ENCODE data around the gene IL7R.

DNA sequence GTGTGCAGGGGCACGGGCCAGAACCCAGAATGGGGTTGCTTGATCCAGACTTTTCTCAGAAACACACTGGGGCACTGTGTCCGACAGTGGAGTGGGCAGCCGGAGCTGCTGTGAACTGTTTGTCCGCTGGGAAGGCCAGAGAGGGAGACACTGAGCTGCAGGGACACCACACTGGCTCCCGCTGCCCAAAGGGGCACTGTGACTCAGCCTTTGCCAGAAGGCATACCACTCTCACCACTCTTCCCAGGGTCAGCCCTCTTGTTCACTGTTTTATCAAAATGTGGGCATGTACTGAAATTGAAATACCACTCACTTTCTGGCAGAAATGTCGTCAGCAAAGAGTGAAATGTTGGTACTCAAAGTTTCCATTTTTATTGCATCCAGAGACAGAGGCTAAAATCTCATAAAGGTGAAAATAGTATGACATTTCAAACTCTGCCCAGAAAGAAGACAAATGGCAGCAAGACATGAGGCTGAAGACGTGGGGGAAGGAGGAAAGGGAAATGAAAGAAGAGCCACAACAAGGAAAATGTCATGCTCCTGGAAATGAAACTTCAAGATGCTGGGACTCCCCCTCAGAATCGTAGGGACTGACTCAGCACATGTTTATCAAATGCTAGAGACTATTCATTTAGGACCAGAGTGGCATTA is 4.5 kb upstream of the IL7R start:
- TF ChIP-seq, protein P1, sequence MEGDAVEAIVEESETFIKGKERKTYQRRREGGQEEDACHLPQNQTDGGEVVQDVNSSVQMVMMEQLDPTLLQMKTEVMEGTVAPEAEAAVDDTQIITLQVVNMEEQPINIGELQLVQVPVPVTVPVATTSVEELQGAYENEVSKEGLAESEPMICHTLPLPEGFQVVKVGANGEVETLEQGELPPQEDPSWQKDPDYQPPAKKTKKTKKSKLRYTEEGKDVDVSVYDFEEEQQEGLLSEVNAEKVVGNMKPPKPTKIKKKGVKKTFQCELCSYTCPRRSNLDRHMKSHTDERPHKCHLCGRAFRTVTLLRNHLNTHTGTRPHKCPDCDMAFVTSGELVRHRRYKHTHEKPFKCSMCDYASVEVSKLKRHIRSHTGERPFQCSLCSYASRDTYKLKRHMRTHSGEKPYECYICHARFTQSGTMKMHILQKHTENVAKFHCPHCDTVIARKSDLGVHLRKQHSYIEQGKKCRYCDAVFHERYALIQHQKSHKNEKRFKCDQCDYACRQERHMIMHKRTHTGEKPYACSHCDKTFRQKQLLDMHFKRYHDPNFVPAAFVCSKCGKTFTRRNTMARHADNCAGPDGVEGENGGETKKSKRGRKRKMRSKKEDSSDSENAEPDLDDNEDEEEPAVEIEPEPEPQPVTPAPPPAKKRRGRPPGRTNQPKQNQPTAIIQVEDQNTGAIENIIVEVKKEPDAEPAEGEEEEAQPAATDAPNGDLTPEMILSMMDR (IDR thresholded peaks at IDR 0.05; ENCODE audit: insufficient read depth, low read length): no peak
- no peak for TF ChIP-seq POLR2AphosphoS5 (IDR thresholded peaks at IDR 0.05; ENCODE audit: low read depth)
- TF ChIP-seq, protein P2, sequence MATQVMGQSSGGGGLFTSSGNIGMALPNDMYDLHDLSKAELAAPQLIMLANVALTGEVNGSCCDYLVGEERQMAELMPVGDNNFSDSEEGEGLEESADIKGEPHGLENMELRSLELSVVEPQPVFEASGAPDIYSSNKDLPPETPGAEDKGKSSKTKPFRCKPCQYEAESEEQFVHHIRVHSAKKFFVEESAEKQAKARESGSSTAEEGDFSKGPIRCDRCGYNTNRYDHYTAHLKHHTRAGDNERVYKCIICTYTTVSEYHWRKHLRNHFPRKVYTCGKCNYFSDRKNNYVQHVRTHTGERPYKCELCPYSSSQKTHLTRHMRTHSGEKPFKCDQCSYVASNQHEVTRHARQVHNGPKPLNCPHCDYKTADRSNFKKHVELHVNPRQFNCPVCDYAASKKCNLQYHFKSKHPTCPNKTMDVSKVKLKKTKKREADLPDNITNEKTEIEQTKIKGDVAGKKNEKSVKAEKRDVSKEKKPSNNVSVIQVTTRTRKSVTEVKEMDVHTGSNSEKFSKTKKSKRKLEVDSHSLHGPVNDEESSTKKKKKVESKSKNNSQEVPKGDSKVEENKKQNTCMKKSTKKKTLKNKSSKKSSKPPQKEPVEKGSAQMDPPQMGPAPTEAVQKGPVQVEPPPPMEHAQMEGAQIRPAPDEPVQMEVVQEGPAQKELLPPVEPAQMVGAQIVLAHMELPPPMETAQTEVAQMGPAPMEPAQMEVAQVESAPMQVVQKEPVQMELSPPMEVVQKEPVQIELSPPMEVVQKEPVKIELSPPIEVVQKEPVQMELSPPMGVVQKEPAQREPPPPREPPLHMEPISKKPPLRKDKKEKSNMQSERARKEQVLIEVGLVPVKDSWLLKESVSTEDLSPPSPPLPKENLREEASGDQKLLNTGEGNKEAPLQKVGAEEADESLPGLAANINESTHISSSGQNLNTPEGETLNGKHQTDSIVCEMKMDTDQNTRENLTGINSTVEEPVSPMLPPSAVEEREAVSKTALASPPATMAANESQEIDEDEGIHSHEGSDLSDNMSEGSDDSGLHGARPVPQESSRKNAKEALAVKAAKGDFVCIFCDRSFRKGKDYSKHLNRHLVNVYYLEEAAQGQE (IDR thresholded peaks at IDR 0.05; ENCODE audit: insufficient replicate concordance, low read depth): no peak
- TF ChIP-seq GABPA (IDR thresholded peaks at IDR 0.05; ENCODE audit: low read depth): no peak
- no peak for TF ChIP-seq SPI1 (IDR thresholded peaks at IDR 0.05; ENCODE audit: borderline replicate concordance, low read depth)

All from HL-60 (cell line).